SK-N-SH treated with all-trans-retinoic acid at 6 μM for 48 hours (cell line): Measurements from ENCODE around the gene ALG9.

ENCODE experiments used
- CREB5 ChIP-seq: fragments of 250-450 bp; sonication (Bioruptor Pico); IDR thresholded peaks from 2 replicates; pipeline ENCODE4 v1.5.1; 2020; ENCODE audit warnings: low read depth, mild to moderate bottlenecking, moderate library complexity
- ISL1 ChIP-seq: fragments of 250-450 bp; sonication (Bioruptor Pico); IDR thresholded peaks from 2 replicates; pipeline ENCODE4 v2.1.2; 2022; ENCODE audit warnings: mild to moderate bottlenecking, moderate library complexity
- POU6F1 ChIP-seq: fragments of 250-450 bp; sonication (Bioruptor Pico); IDR thresholded peaks from 2 replicates; pipeline ENCODE4 v1.8.0; 2021; ENCODE audit warnings: low read depth, mild to moderate bottlenecking, moderate library complexity, borderline replicate concordance
- RARB ChIP-seq: fragments of 250-450 bp; sonication (Bioruptor Pico); IDR thresholded peaks from 2 replicates; pipeline ENCODE4 v1.8.0; 2021; ENCODE audit warnings: mild to moderate bottlenecking, moderate library complexity
- SNAI2 ChIP-seq: fragments of 250-450 bp; sonication (Bioruptor Pico); IDR thresholded peaks from 2 replicates; pipeline ENCODE4 v1.5.0; 2020; ENCODE audit warnings: mild to moderate bottlenecking, moderate library complexity
- TOX ChIP-seq: fragments of 250-450 bp; sonication (Bioruptor Pico); IDR thresholded peaks from 2 replicates; pipeline ENCODE4 v1.8.0; 2021; ENCODE audit warnings: mild to moderate bottlenecking, moderate library complexity, borderline replicate concordance
- ZC3H10 ChIP-seq: fragments of 250-450 bp; sonication (Bioruptor Pico); IDR thresholded peaks from 2 replicates; pipeline ENCODE4 v1.5.1; 2021; ENCODE audit warnings: mild to moderate bottlenecking, moderate library complexity
- ZFP3 ChIP-seq: fragments of 250-450 bp; sonication (Bioruptor Pico); IDR thresholded peaks from 2 replicates; pipeline ENCODE4 v1.5.0; 2020; ENCODE audit warnings: mild to moderate bottlenecking, moderate library complexity
- ZFP30 ChIP-seq: fragments of 450-650 bp; formaldehyde crosslinking; IDR thresholded peaks from 2 replicates; pipeline ENCODE4 v1.5.0; 2022; ENCODE audit warnings: mild to moderate bottlenecking, moderate library complexity
- ZNF70 ChIP-seq: fragments of 450-650 bp; formaldehyde crosslinking; IDR thresholded peaks from 2 replicates; pipeline ENCODE4 v1.5.0; 2020; ENCODE audit warnings: mild to moderate bottlenecking, moderate library complexity
- ZNF8 ChIP-seq: fragments of 450-650 bp; formaldehyde crosslinking; IDR thresholded peaks from 2 replicates; pipeline ENCODE4 v1.5.0; 2020; ENCODE audit warnings: mild to moderate bottlenecking, moderate library complexity
- TF ChIP-seq, protein P1 (sequence below): fragments of 250-450 bp; sonication (Bioruptor Pico); IDR thresholded peaks from 2 replicates; pipeline ENCODE4 v1.8.0; 2020; ENCODE audit warnings: mild to moderate bottlenecking, moderate library complexity, borderline replicate concordance
- TF ChIP-seq, protein P2 (sequence below): fragments of 250-450 bp; sonication (Bioruptor Pico); IDR thresholded peaks from 2 replicates; pipeline ENCODE4 v1.5.0; 2020; ENCODE audit warnings: mild to moderate bottlenecking, moderate library complexity

DNA sequence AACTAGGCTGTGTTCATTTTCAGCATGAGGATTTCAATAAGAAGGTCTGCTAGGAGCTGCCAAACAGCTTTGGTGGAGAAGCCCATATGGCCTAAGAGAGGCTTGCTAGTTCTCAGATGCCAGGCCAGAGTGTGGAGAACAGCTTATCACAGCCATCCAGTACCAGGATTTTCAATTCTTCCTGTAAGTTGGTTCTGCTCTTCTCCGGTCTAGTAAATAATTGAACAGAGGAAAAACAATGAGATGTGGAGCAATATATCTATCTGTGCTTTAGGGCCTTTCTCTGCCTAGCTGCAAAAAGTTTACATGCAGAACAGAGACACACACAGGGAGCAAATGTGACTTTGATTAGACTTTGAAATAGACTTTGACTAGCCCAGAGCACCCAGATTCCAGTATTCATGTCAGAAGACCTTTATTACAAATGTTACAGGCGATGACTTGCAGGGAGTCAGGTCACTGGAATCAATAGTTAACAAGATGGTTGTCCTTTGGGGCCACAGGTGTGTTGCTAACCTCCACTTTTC, 85.4 kb downstream of the ALG9 start:
- TF ChIP-seq RARB: no peak
- TF ChIP-seq SNAI2 (CRISPR knock-in tag): no peak
- TF ChIP-seq, protein P1, sequence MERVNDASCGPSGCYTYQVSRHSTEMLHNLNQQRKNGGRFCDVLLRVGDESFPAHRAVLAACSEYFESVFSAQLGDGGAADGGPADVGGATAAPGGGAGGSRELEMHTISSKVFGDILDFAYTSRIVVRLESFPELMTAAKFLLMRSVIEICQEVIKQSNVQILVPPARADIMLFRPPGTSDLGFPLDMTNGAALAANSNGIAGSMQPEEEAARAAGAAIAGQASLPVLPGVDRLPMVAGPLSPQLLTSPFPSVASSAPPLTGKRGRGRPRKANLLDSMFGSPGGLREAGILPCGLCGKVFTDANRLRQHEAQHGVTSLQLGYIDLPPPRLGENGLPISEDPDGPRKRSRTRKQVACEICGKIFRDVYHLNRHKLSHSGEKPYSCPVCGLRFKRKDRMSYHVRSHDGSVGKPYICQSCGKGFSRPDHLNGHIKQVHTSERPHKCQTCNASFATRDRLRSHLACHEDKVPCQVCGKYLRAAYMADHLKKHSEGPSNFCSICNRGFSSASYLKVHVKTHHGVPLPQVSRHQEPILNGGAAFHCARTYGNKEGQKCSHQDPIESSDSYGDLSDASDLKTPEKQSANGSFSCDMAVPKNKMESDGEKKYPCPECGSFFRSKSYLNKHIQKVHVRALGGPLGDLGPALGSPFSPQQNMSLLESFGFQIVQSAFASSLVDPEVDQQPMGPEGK (CRISPR knock-in tag): no peak
- TF ChIP-seq POU6F1 (CRISPR knock-in tag): no peak
- no peak for TF ChIP-seq CREB5 (CRISPR knock-in tag)
- TF ChIP-seq ZNF70: no peak
- TF ChIP-seq ZFP3: no peak
- no peak for TF ChIP-seq ZNF8 (CRISPR knock-in tag)
- no peak for TF ChIP-seq ZC3H10
- TF ChIP-seq, protein P2, sequence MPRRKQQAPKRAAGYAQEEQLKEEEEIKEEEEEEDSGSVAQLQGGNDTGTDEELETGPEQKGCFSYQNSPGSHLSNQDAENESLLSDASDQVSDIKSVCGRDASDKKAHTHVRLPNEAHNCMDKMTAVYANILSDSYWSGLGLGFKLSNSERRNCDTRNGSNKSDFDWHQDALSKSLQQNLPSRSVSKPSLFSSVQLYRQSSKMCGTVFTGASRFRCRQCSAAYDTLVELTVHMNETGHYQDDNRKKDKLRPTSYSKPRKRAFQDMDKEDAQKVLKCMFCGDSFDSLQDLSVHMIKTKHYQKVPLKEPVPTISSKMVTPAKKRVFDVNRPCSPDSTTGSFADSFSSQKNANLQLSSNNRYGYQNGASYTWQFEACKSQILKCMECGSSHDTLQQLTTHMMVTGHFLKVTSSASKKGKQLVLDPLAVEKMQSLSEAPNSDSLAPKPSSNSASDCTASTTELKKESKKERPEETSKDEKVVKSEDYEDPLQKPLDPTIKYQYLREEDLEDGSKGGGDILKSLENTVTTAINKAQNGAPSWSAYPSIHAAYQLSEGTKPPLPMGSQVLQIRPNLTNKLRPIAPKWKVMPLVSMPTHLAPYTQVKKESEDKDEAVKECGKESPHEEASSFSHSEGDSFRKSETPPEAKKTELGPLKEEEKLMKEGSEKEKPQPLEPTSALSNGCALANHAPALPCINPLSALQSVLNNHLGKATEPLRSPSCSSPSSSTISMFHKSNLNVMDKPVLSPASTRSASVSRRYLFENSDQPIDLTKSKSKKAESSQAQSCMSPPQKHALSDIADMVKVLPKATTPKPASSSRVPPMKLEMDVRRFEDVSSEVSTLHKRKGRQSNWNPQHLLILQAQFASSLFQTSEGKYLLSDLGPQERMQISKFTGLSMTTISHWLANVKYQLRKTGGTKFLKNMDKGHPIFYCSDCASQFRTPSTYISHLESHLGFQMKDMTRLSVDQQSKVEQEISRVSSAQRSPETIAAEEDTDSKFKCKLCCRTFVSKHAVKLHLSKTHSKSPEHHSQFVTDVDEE (CRISPR knock-in tag): no peak
- TF ChIP-seq TOX (CRISPR knock-in tag): no peak
- no peak for TF ChIP-seq ZFP30 (CRISPR knock-in tag)
- no peak for TF ChIP-seq ISL1 (CRISPR knock-in tag)
